ENCODE data around the gene CRHR2. TPM values are rescaled to one million over a fixed set of nuclear protein-coding genes. Genes with fewer than 3 reads are reported as not detected.

CRHR2 gene
- polyA plus RNA-seq, 1 donor from 2014 or later: 0.15 TPM

GRCh38 chr7:30694774-30695721 lies 12.8 kb upstream of the CRHR2 start:
- Histone ChIP-seq H4K20me1 (ENCODE audit: insufficient read depth) (no peaks in the 10 kb centered on the region), H3K36me3 (ENCODE audit: insufficient read depth, low read length) (no peaks in the 10 kb centered on the region), H2AFZ (ENCODE audit: low read depth, low read length) (no peak overlapping the region), H3K9me3 (ENCODE audit: low read length) (no peaks in the 10 kb centered on the region), H3K4me2 (ENCODE audit: low read length) (no peak overlapping the region), H3F3A (ENCODE audit: insufficient read depth, low read length, poor library complexity, severe bottlenecking) (no peaks in the 10 kb centered on the region), H3K9ac (ENCODE audit: low read length) (no peak overlapping the region), H3K27me3 (ENCODE audit: insufficient read depth, low read depth, low read length) (no peaks in the 10 kb centered on the region), H3K27ac (ENCODE audit: low read length) (no peak overlapping the region), H3K4me3 (ENCODE audit: low read length) (no peak overlapping the region), H3K9me2 (ENCODE audit: insufficient read depth, low read length) (no peaks in the 10 kb centered on the region), H3K79me2 (replicated peaks; ENCODE audit: insufficient read depth, low read length) (no peaks in the 10 kb centered on the region)
- TF ChIP-seq POLR2AphosphoS5 (IDR thresholded peaks at IDR 0.05) (no peak), MXI1 (conservative IDR thresholded peaks at IDR 0.05; ENCODE audit: poor library complexity, severe bottlenecking) (no peak), EZH2 (IDR thresholded peaks at IDR 0.05; ENCODE audit: borderline replicate concordance, insufficient read depth, low read length, poor library complexity, severe bottlenecking) (no peak), EP300 (conservative IDR thresholded peaks at IDR 0.05; ENCODE audit: poor library complexity, severe bottlenecking) (no peak), TAF1 (IDR thresholded peaks at IDR 0.05; ENCODE audit: low read depth) (no peak), CTCF (IDR thresholded peaks at IDR 0.05; ENCODE audit: poor library complexity, severe bottlenecking) (no peak), REST (IDR thresholded peaks at IDR 0.05; ENCODE audit: borderline replicate concordance) (no peak), SMC3 (conservative IDR thresholded peaks at IDR 0.05; ENCODE audit: poor library complexity) (no peak), RAD21 (conservative IDR thresholded peaks at IDR 0.05) (no peak)

GRCh38 chr7:30694218-30694745 lies 12.0 kb upstream of the CRHR2 start:
- no peaks in the 10 kb centered on the region for H3K9me2 ChIP-seq (ENCODE audit: insufficient read depth, low read length)
- H2AFZ ChIP-seq (ENCODE audit: low read depth, low read length): no peak overlapping the region
- H3K27ac ChIP-seq (ENCODE audit: low read length): no peak overlapping the region
- H3K36me3 ChIP-seq (ENCODE audit: insufficient read depth, low read length): no peaks in the 10 kb centered on the region
- no peak overlapping the region for H3K9ac ChIP-seq (ENCODE audit: low read length)
- no peaks in the 10 kb centered on the region for H3K27me3 ChIP-seq (ENCODE audit: insufficient read depth, low read depth, low read length)
- no peak overlapping the region for H3K4me3 ChIP-seq (ENCODE audit: low read length)
- H3K79me2 ChIP-seq (replicated peaks; ENCODE audit: insufficient read depth, low read length): no peaks in the 10 kb centered on the region
- no peak overlapping the region for H3K4me2 ChIP-seq (ENCODE audit: low read length)
- no peaks in the 10 kb centered on the region for H4K20me1 ChIP-seq (ENCODE audit: insufficient read depth)
- H3F3A ChIP-seq (ENCODE audit: insufficient read depth, low read length, poor library complexity, severe bottlenecking): no peaks in the 10 kb centered on the region
- H3K9me3 ChIP-seq (ENCODE audit: low read length): no peaks in the 10 kb centered on the region
- TF ChIP-seq TAF1 (IDR thresholded peaks at IDR 0.05; ENCODE audit: low read depth): no peak
- TF ChIP-seq CTCF (IDR thresholded peaks at IDR 0.05; ENCODE audit: poor library complexity, severe bottlenecking): no peak

Data from neural cell (in vitro differentiated cells).